SH-SY5Y (cell line): ENCODE results near the gene RETN.

Experiments used
- GATA2 ChIP-seq: IDR thresholded peaks from 2 replicates; pipeline ENCODE4 v1.6.1; 2011; ENCODE audit warnings: mild to moderate bottlenecking, low read depth, low read length
- GATA3 ChIP-seq: IDR thresholded peaks from 2 replicates; pipeline ENCODE4 v1.6.1; 2011; ENCODE audit warnings: low read depth, mild to moderate bottlenecking, low read length, moderate library complexity

DNA sequence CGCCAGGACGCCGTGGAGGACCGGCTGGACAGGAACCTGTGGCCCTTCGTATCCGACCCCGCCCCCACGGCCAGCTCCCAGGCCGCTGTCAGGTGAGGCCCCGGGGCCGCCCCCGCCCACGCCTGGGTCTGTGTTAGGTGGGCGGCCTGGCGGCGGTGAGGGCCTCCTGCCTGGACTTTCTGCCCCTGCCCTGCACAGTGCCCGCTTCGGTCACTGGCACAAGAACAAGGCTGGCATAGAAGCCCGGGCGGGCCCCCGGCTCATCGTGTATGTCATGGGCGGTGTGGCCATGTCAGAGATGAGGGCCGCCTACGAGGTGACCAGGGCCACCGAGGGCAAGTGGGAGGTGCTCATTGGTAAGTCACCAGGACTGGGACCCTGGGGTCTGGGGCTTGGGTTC is 21.7 kb upstream of the RETN start:
- TF ChIP-seq GATA3 (no peak), GATA2 (no peak)
